ENCODE measurements around the gene MICAL2.

MICAL2 gene

DNA sequence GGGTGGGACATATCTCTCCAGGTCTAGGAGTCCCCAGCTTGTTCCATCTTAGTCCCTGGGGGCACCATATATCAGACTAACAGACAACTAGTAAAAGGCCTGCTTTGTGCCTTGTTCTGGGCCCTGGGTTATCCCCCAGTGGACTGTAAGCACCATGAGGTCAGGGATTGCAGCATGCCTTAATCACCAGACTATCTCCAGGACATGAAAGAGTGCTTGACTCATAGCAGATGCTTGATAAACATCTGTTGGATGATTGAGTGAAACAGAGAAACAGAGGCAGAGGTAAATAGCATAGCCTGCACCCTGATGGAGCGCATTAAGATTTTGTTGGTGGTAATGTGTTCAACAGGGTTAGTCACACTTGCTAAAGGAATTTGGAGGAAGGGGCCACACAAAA is 94.1 kb downstream of the MICAL2 start:
- peaks cover 44% of the 10 kb centered on the region for H3K4me1 ChIP-seq (ENCODE audit: control insufficient read depth, insufficient read depth, low read length, poor library complexity, severe bottlenecking)
- H3K27ac ChIP-seq (ENCODE audit: low read depth, low read length, severe bottlenecking) = no peak overlapping the region
- no peak overlapping the region for H3K4me3 ChIP-seq (ENCODE audit: extremely low read depth, insufficient read depth, low read length, poor library complexity, severe bottlenecking)
- WGBS, 2 experiments (ENCODE audit: insufficient coverage in 2 of 2) = 100% methylated on average over 1 of the region's 1 CpG
- peaks cover 70% of the 10 kb centered on the region for H3K36me3 ChIP-seq (ENCODE audit: control insufficient read depth, insufficient read depth, low read length)
- peaks cover 8% of the 10 kb centered on the region for H3K9me3 ChIP-seq (ENCODE audit: control insufficient read depth, low read length)

DNA sequence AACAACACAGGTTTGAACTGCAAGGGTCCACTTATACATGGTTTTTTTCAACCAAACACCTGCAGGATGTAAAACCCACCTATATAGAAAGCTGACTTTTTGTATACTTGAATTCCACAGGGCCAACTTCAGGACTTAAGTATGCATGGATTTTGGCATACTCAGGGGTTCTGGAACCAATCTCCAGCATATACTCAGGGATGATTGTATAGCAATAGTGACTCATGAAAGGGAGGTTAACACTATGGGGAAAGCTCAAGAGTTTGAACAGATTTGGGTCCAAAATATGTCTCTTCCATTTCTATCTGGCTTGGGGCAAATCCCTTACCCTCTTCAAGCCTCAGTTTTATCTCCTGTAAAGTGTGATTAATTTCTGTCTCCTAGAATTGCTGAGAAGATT is 94.9 kb downstream of the MICAL2 start:
- Histone ChIP-seq H3K9me3 (ENCODE audit: control insufficient read depth, low read length) (peaks cover 8% of the 10 kb centered on the region), H3K4me1 (ENCODE audit: control insufficient read depth, insufficient read depth, low read length, poor library complexity, severe bottlenecking) (peaks cover 36% of the 10 kb centered on the region), H3K27ac (ENCODE audit: low read depth, low read length, severe bottlenecking) (no peak overlapping the region), H3K36me3 (ENCODE audit: control insufficient read depth, insufficient read depth, low read length) (peaks cover 77% of the 10 kb centered on the region), H3K4me3 (ENCODE audit: extremely low read depth, insufficient read depth, low read length, poor library complexity, severe bottlenecking) (no peak overlapping the region)

DNA sequence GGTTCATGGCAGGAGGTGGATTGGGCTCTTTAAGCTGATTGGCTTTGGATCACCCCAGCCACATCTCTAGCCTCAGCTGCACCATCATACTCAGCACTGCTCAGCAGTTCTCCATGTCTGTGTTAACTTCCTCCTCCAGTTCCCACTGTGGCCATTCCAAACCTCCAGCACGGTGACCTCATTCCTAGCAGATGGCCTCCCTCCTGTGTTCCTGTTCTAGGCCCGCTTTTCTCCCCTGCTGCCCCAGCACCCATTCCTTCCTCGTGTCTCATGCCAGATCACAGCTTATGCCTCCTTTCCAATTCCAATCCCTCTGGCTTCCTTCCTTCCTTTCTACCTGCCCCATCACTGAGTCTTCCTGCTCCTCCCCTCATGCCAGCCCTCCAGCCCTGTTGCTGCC is 96.1 kb downstream of the MICAL2 start:
- 94% methylated on average over 3 of the region's 3 CpGs for WGBS, 2 experiments (ENCODE audit: insufficient coverage in 2 of 2)
- H3K27ac ChIP-seq (ENCODE audit: low read depth, low read length, severe bottlenecking) = no peak overlapping the region
- H3K9me3 ChIP-seq (ENCODE audit: control insufficient read depth, low read length) = peaks cover 8% of the 10 kb centered on the region
- H3K36me3 ChIP-seq (ENCODE audit: control insufficient read depth, insufficient read depth, low read length) = peaks cover 87% of the 10 kb centered on the region
- H3K4me1 ChIP-seq (ENCODE audit: control insufficient read depth, insufficient read depth, low read length, poor library complexity, severe bottlenecking) = peaks cover 30% of the 10 kb centered on the region
- H3K4me3 ChIP-seq (ENCODE audit: extremely low read depth, insufficient read depth, low read length, poor library complexity, severe bottlenecking) = no peak overlapping the region

DNA sequence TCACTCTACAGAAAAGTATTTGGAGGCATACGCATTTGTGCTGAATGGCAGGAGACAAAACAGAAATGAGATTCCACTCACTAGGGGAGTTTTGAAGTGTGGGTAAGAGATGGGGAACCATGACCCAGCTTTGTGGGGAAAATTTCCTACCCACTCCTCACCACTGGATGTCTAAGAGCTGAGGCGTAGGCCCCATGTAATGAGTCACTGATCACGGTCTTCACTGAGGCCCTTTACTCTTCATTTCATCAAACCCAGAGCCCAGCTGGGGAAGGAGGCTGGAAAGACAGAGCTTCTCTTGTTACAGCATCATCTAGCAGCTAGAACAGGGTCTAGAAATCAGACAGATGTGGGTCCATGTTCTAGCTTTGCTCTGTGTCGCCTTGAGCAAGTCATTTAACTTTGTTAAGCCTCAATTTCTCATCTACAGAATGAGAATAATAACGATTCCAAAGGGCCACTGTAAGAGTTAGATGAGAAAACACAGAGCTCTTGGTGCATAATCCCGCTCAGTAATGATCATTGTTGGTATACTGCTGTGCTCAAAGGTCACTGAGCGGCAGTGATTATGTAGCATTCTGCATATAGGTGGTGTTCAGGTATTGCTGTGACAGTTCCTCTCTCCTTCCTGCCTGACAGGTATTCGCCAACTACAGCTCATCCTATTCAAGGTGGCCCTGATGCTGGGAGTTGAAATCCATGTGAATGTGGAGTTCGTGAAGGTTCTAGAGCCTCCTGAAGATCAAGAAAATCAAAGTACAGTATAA is 97.2 kb downstream of the MICAL2 start:
- Histone ChIP-seq H3K9me3 (ENCODE audit: control insufficient read depth, low read length) (peaks cover 8% of the 10 kb centered on the region), H3K27ac (ENCODE audit: low read depth, low read length, severe bottlenecking) (no peak overlapping the region), H3K36me3 (ENCODE audit: control insufficient read depth, insufficient read depth, low read length) (peaks cover 97% of the 10 kb centered on the region), H3K4me1 (ENCODE audit: control insufficient read depth, insufficient read depth, low read length, poor library complexity, severe bottlenecking) (peaks cover 21% of the 10 kb centered on the region), H3K4me3 (ENCODE audit: extremely low read depth, insufficient read depth, low read length, poor library complexity, severe bottlenecking) (no peak overlapping the region)
- WGBS, 2 experiments (ENCODE audit: insufficient coverage in 2 of 2) = 92 to 100% methylated on average over 2 of the region's 9 CpGs

DNA sequence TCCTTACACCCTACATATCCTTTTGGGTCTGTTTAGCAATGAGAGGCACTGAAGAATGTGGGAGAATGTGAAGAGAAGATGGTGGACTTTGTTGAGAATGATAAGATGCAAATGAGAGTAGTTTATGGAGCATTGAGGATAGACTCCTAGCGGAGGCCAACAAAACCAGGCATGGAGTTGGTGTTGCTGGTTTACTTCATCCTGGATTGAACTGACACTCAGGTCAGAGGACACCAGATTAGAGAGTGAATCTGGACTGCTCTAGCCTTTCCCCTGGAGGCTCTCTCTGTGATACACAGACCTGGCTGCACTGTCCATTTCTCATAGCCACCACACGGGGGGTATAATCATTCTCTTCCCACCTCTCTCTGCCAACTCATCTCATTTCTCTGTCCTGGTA is 98.7 kb downstream of the MICAL2 start:
- Histone ChIP-seq H3K9me3 (ENCODE audit: control insufficient read depth, low read length) (peaks cover 5% of the 10 kb centered on the region), H3K27ac (ENCODE audit: low read depth, low read length, severe bottlenecking) (peak overlapping the region; percentile 26), H3K36me3 (ENCODE audit: control insufficient read depth, insufficient read depth, low read length) (peaks cover 96% of the 10 kb centered on the region), H3K4me3 (ENCODE audit: extremely low read depth, insufficient read depth, low read length, poor library complexity, severe bottlenecking) (no peak overlapping the region), H3K4me1 (ENCODE audit: control insufficient read depth, insufficient read depth, low read length, poor library complexity, severe bottlenecking) (peaks cover 35% of the 10 kb centered on the region)
- 90 to 93% methylated on average over 2 of the region's 2 CpGs for WGBS, 2 experiments (ENCODE audit: insufficient coverage in 2 of 2)

DNA sequence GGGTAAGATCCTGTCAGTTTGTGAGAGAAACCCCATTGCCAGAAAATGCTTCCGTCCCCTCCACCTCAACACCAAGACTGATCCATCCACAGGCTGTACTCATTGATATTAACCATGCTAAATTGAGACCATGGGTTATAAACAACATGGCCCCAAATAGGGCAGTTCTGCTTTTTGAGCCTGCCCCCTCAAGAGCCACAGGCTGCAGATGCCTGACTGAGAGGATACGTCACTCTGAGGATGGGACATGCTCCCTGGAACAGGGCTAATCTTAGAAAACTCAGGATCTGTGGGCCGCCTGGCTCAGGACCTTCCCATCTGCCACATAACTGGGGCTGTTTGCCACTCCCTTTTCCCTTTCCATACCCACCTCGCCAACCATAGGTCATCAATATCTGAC is 99.8 kb downstream of the MICAL2 start:
- no peak overlapping the region for H3K27ac ChIP-seq (ENCODE audit: low read depth, low read length, severe bottlenecking)
- H3K4me3 ChIP-seq (ENCODE audit: extremely low read depth, insufficient read depth, low read length, poor library complexity, severe bottlenecking) = no peak overlapping the region
- H3K4me1 ChIP-seq (ENCODE audit: control insufficient read depth, insufficient read depth, low read length, poor library complexity, severe bottlenecking) = peaks cover 38% of the 10 kb centered on the region
- H3K36me3 ChIP-seq (ENCODE audit: control insufficient read depth, insufficient read depth, low read length) = peaks cover 96% of the 10 kb centered on the region
- 92 to 97% methylated on average over 1 to 2 of the region's 4 CpGs for WGBS, 2 experiments (ENCODE audit: insufficient coverage in 2 of 2)
- H3K9me3 ChIP-seq (ENCODE audit: control insufficient read depth, low read length) = no peaks in the 10 kb centered on the region

DNA sequence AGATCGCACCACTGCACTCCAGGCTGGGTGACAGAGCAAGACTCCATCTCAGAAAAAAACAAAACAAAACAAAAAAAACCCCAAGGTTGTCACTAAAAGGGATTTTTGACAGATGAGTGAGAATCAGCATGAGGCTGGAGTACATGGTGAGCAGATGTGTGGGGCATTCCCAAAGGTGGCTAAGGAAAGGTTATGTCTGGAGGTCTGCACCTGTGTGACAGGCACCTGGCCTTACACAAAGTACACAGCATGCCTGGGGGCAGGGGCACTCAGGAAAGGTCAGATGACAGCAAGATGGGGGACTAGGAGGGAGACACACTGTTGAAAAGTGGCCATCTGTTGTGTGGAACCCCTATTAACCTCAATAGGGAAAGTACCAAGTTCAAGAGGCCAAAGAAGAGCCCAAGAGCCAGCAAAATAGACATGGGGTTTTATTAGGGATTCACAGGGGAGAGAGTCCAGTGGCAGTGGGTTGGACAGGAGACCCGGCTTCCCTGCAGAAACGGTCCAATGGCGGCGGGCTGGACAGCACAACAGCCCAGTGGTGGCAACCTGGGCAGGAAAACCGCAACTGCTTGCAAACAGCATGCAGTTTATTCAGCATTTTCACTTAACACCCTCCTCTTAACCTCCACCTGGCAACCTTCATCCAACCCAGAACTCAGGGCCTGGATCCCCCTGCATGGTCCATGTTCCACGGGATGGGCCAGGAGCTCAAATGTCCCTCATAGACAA is 101.1 kb downstream of the MICAL2 start:
- 86 to 98% methylated on average over 5 to 6 of the region's 7 CpGs for WGBS, 2 experiments (ENCODE audit: insufficient coverage in 2 of 2)
- H3K4me3 ChIP-seq (ENCODE audit: extremely low read depth, insufficient read depth, low read length, poor library complexity, severe bottlenecking) = no peak overlapping the region
- peaks cover 96% of the 10 kb centered on the region for H3K36me3 ChIP-seq (ENCODE audit: control insufficient read depth, insufficient read depth, low read length)
- no peaks in the 10 kb centered on the region for H3K9me3 ChIP-seq (ENCODE audit: control insufficient read depth, low read length)
- no peak overlapping the region for H3K27ac ChIP-seq (ENCODE audit: low read depth, low read length, severe bottlenecking)
- H3K4me1 ChIP-seq (ENCODE audit: control insufficient read depth, insufficient read depth, low read length, poor library complexity, severe bottlenecking) = peaks cover 33% of the 10 kb centered on the region

DNA sequence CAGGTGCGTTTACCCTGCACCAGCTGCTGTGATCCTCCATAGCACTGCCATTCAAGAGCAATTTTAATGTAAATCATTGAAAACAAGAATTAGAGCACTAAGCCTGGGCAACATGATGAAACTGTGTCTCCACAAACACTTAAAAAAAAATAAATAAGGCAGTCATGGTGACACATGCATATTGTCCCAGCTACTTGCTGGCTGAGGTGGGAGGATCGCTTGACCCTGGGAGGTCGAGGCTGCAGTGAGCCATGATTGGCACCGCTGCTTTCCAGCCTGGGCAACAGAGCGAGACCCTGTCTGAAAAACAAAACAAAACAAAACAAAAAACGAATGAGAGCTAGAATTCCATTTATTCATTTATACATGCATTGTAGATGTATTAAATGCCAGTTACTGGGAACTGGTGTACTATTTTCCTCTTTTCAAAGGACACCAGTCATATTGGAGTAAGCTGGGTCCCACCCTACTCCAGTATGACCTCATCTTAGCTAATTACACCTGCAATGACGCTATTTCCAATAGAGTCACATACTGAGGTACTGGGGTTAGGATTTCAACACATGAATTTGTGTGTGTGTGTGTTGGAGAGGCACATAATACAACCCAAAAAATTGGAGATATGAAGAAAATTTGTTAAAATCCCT is 101.9 kb downstream of the MICAL2 start:
- Histone ChIP-seq H3K4me1 (ENCODE audit: control insufficient read depth, insufficient read depth, low read length, poor library complexity, severe bottlenecking) (peaks cover 25% of the 10 kb centered on the region), H3K9me3 (ENCODE audit: control insufficient read depth, low read length) (no peaks in the 10 kb centered on the region), H3K4me3 (ENCODE audit: extremely low read depth, insufficient read depth, low read length, poor library complexity, severe bottlenecking) (no peak overlapping the region), H3K27ac (ENCODE audit: low read depth, low read length, severe bottlenecking) (no peak overlapping the region), H3K36me3 (ENCODE audit: control insufficient read depth, insufficient read depth, low read length) (peaks cover 96% of the 10 kb centered on the region)
- WGBS, 2 experiments (ENCODE audit: insufficient coverage in 2 of 2) = 86 to 88% methylated on average over 2 to 3 of the region's 7 CpGs

DNA sequence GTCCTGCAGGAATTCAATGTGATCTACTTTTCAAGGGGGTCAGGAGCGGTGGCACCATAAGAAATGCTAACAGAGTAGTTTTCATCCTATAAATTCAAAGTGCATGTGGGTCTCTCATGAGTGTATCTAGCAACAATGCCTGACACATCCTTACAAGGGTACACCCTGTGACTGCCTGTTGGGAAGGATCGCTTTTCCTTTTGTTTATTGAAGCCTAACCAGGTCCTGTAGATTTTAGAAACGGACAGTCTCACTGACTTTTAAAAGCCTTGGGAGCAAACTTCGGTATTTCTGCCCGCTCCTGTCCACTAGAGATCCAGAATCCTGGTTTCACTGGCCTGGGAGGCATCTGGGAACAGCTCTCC is 102.4 kb downstream of the MICAL2 start:
- no peak overlapping the region for H3K27ac ChIP-seq (ENCODE audit: low read depth, low read length, severe bottlenecking)

DNA sequence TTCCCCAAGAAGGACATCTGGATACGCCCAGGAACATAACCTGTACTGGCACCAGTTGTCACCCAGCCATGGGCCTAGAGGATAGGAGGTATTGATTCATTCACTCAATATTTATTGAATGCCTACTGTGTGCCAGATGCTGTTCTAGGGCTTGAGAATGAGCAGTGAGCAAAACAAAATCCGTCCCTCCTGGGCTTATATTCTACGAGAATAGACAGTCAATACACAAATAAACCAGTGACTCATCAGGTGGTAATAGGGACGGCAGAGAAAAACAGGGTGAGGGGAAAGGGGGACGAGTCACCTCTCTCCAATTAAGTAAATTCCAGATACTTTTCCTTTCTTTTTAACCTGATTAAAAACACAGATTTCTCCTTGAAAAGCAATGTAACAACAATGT is 103.5 kb downstream of the MICAL2 start:
- no CpG with 5 or more reads among the region's 5 CpGs for WGBS, 2 experiments (ENCODE audit: insufficient coverage in 2 of 2)
- H3K4me1 ChIP-seq (ENCODE audit: control insufficient read depth, insufficient read depth, low read length, poor library complexity, severe bottlenecking) = peaks cover 30% of the 10 kb centered on the region
- H3K36me3 ChIP-seq (ENCODE audit: control insufficient read depth, insufficient read depth, low read length) = peaks cover 95% of the 10 kb centered on the region
- H3K27ac ChIP-seq (ENCODE audit: low read depth, low read length, severe bottlenecking) = peak overlapping the region; percentile 46
- H3K4me3 ChIP-seq (ENCODE audit: extremely low read depth, insufficient read depth, low read length, poor library complexity, severe bottlenecking) = no peak overlapping the region
- H3K9me3 ChIP-seq (ENCODE audit: control insufficient read depth, low read length) = no peaks in the 10 kb centered on the region

More for the DNA sequence above, 102.4 kb downstream of the MICAL2 start:
- Histone ChIP-seq H3K4me1 (ENCODE audit: control insufficient read depth, insufficient read depth, low read length, poor library complexity, severe bottlenecking) (peaks cover 24% of the 10 kb centered on the region), H3K9me3 (ENCODE audit: control insufficient read depth, low read length) (no peaks in the 10 kb centered on the region), H3K36me3 (ENCODE audit: control insufficient read depth, insufficient read depth, low read length) (peaks cover 95% of the 10 kb centered on the region), H3K4me3 (ENCODE audit: extremely low read depth, insufficient read depth, low read length, poor library complexity, severe bottlenecking) (no peak overlapping the region)
- 96 to 98% methylated on average over 4 of the region's 5 CpGs for WGBS, 2 experiments (ENCODE audit: insufficient coverage in 2 of 2)

DNA sequence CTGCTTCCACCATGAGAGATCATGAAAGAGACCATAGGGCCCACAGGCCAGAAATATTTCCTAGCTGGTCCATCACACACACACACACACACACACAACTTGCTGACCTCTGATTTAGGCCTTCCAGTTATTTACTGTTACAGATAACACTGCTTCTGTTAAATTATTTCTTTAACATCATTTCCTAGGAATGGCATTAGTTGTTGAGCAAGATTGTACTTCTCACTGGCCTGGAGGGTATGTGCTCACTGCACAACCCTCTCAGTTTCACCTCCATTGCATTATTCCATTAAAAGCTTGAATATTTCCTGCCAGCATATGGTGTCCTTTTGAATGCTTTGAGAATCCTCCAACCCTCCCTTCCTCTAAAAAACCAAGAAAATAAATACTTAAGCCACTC is 104.4 kb downstream of the MICAL2 start:
- H3K27ac ChIP-seq (ENCODE audit: low read depth, low read length, severe bottlenecking) = no peak overlapping the region
- H3K4me1 ChIP-seq (ENCODE audit: control insufficient read depth, insufficient read depth, low read length, poor library complexity, severe bottlenecking) = peaks cover 33% of the 10 kb centered on the region
- H3K36me3 ChIP-seq (ENCODE audit: control insufficient read depth, insufficient read depth, low read length) = peaks cover 95% of the 10 kb centered on the region
- H3K9me3 ChIP-seq (ENCODE audit: control insufficient read depth, low read length) = no peaks in the 10 kb centered on the region
- no peak overlapping the region for H3K4me3 ChIP-seq (ENCODE audit: extremely low read depth, insufficient read depth, low read length, poor library complexity, severe bottlenecking)
